IPS-NIHi11 (cell line): ENCODE measurements around the gene UBR7.
"Not testable (repeated sequence)": the region's sequence is repeated elsewhere in the genome, so short reads cannot be mapped to it uniquely, and the experiment has no call there.

ENCODE experiments used
- DNase-seq: peaks from one replicate; pipeline ENCODE4 v3.0.0; 2012; ENCODE audit warnings: mixed read lengths, low spot score

Gene UBR7, protein sequence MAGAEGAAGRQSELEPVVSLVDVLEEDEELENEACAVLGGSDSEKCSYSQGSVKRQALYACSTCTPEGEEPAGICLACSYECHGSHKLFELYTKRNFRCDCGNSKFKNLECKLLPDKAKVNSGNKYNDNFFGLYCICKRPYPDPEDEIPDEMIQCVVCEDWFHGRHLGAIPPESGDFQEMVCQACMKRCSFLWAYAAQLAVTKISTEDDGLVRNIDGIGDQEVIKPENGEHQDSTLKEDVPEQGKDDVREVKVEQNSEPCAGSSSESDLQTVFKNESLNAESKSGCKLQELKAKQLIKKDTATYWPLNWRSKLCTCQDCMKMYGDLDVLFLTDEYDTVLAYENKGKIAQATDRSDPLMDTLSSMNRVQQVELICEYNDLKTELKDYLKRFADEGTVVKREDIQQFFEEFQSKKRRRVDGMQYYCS

DNA sequence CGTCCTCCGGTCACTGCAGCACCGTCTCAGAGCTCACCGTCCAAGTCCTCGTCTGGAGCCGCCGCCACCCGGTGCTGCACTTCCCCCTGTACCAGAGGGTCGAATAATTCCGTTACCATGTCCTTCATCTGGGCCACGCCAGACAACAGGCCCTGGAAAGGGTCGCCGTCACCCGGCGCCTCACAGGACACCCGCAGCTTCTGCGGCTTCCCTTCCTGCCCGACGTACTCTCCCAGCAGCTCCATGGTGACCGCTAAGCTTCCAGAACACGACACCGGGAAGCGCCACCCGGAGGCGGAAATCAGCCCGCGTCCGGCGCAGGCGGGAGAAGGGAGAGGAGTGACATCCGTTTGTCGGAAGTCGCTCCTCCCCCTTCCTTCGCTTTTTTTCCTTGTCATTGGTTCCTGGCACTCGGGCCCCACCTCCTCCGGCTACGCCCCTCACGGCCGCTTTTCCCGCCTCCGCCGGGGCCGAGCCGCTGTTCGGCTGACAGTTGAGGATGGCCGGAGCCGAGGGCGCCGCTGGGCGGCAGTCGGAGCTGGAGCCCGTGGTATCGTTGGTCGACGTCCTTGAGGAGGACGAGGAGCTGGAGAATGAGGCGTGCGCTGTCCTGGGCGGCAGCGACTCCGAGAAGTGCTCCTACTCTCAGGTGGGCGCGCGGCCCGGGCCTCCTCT, at the start of gene UBR7, which contains the start of gene GON7:
Gene UBR7, plus strand, starts transcription at position 464 of the 675 bp plus-strand sequence. Its CDS starts 36 bp downstream, at position 500.
Gene GON7, minus strand, starts transcription at position 273 of the 675 bp plus-strand sequence. Its CDS starts 28 bp downstream, at position 245.
- DNase-seq, result peak; percentile 96

DNA sequence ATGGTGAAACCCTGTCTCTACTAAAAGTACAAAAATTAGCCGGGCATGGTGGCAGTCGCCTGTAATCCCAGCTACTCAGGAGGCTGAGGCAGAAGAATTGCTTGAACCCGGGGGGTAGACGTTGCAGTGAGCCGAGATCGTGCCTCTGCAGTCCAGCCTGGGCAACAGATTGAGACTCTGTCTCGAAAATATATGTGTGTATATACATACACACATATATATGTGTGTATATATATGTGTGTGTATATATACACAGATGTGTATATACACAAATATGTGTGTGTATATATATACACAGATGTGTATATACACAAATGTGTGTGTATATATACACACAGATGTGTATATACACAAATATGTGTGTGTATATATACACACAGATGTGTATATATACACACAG, 48.7 kb upstream of the UBR7 start:
- DNase-seq, result not testable (repeated sequence)

DNA sequence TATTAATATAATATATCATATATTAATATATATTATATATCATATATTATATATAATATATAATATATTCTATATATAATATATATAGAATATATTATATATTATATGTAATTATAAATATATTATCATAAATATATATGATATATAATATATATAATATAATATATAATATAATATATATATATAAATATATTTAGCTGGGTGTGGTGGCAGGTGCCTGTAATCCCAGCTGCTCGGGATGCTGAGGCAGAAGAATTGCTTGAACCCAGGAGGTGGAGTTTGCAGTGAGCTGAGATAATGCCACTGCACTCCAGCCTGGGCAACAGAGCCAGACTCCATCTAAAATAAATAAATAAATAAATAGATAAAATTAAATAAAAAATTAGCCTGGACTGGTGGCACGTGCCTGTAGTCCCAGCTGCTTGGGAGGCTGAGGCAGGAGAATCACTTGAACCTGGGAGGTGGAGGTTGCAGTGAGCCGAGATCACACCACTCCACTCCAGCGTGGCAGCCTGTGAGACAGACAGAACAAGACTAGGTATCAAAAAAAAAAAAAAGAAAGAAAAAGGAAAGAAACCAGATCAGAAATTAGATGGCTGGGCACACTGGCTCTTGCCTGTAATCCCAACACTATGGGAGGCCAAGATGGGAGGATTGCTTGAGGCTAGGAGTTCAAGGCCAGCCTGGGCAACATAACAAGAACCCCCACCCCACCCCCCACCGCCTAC, 47.3 kb upstream of the UBR7 start:
- DNase-seq, result not testable (repeated sequence)

DNA sequence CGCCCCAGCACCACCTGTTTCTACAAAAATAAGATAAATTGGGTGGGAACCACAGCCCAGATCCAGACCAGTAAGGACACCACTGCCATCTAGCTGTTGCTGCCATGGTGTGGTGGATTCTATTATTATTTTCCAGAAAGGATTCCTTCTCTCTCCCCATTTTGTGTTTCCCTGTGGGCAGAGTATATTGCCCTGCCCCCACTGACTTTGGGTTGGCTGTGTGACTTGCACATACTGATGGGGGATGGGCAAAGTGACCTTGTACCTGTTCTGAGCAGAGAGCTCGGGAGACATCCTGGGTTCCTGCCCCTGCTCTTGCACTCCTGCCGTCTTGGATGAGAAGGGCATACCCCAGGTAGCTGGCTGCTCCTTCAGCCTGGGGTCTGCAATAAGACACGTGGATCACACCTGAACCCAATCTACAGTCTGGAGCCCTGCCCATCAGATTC, 46.7 kb upstream of the UBR7 start:
- DNase-seq, result peak; percentile 56

DNA sequence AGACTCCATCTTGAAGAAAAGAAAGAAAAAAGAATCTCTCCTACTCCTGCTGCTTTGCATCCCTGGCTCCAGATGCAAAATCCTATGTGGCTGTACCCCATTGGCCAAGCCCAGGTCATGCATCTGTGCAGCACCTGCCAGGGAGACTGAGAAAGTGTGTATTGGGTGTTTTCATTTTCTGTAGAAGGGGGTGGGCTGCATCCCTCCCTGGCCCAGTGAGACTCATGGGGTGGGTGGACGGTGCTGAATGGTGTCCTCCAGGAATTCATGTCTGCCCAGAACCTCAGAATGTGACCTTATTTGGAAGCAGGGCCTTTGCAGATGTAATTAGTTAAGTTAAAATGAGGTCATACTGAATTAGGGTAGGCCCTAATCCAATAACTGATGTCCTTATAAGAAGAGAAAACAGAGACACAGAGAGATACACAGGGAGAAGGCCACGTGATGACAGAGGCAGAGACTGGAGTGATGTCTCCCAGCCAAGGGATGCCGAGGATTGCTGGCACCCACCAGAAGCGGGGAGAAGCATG, 45.6 kb upstream of the UBR7 start:
- DNase-seq, result no peak

DNA sequence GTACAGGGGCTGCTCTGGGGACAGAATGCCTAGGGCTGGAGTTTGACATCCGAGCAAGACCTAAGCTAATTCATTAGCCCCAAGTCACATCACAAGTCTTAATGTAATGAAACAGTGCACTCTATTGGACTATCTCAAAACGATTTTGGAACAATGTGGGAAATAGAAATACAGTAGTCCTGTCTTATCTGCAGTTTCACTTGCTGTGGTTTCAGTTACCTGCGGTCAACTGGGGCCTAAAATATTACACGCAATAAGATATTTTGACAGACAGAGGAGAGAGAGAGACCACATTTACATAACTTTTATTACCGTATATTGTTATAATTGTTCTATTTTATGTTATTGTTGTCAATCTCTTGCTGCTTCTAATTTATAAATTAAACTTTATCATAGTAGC, 43.5 kb upstream of the UBR7 start:
- DNase-seq, result no peak

DNA sequence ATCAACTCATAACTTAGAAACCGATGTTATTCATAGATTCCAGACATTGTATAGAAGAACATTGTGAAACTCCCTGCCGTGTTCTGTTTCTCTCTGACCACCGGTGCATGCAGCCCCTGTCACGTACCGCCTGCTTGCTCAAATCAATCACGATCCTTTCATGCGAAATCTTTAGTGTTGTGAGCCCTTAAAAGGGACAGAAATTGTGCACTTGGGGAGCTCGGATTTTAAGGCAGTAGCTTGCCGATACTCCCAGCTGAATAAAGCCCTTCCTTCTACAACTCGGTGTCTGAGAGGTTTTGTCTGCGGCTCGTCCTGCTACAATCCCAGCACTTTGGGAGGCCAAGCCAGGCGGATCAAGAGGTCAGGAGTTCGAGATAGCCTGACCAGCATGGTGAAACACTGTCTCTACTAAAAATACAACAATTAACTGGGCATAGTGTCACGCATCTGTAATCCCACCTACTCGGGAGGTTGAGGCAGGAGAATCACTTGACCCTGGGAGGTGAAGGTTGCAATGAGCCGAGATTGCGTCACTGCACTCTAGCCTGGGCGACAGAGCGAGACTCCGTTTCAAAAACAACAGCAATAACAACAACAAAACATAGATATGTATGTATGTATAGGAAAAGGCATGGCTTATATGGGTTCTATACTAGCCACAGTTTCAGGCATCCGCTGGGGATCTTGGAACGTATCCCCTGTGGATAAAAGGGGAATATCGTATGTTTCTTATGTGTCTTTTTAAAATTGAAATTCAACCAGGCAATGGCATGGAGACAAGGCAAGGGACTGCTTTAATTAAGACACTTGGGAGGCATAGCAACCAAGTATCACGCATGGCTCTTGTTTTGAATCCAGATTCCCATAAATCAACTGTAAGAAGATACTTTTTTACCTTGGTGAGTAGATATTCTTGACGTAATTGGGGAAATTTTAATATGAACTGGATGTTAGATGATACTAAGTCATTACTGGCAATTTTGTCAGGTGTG, 41.5 kb upstream of the UBR7 start:
- DNase-seq, result not testable (repeated sequence)

DNA sequence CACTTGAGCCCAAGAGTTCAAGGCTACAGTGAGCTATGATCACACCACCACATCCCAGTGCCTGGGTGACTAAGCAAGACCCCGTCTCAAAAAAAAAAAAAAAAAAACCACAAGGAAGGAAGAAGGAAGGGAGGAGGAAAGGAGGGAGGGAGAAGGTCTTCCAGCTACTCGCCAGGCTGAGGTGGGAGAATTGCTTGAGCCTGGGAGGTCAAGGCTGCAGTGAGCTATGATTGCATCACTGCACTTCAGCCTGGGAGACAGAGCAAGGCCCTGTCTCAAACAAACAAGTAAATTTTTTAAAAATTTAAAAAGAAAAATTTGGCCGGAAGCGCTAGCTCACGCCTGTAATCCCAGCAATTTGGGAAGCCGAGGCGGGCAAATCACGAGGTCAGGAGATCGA, 38.4 kb upstream of the UBR7 start:
- DNase-seq, result not testable (repeated sequence)

DNA sequence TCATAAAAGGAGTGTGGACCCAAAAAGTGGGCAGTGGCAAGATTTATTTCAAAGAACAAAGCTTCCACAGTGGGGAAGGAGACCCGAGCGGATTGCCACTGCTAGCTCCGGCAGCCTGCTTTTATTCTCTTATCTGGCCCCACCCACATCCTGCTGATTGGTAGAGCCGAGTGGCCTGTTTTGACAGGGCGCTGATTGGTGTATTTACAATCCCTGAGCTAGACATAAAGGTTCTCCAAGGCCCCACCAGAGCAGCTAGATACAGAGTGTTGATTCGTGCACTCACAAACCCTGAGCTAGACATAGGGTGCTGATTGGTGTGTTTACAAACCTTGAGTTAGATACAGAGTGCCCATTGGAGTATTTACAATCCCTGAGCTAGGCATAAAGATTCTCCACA, 37.4 kb upstream of the UBR7 start:
- not testable (repeated sequence) for DNase-seq

DNA sequence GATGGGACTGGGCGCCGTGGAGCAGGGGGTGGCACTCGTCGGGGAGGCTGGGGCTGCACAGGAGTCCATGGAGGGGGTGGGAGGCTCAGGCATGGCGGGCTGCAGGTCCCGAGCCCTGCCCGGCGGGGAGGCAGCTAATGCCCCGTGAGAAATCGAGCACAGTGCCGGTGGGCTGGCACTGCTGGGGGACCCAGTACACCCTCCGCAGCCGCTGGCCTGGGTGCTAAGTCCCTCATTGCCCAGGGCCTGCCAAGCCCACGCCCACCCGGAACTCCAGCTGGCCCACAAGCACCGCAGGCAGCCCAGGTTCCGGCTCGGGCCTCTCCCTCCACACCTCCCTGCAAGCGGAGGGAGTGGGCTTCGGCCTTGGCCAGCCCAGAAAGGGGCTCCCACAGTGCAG, 36.9 kb upstream of the UBR7 start:
- DNase-seq, result not testable (repeated sequence)

DNA sequence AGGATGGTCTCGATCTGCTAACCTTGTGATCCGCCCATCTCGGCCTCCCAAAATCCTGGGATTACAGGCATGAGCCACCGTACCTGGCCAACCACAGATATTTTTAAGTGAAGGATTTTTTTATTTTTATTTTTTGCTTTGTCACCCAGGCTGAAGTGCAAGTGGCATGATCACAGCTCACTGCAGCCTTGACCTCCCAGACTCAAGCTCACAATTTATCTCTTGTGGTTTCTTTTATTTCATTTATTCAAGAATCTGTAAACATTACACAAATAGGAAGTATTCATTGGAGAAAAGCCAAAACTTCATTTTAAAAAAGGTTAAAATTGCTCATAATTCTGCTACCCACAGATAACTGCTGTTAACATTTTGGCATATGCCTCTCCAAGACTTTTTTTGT, 35.7 kb upstream of the UBR7 start:
- no peak for DNase-seq

DNA sequence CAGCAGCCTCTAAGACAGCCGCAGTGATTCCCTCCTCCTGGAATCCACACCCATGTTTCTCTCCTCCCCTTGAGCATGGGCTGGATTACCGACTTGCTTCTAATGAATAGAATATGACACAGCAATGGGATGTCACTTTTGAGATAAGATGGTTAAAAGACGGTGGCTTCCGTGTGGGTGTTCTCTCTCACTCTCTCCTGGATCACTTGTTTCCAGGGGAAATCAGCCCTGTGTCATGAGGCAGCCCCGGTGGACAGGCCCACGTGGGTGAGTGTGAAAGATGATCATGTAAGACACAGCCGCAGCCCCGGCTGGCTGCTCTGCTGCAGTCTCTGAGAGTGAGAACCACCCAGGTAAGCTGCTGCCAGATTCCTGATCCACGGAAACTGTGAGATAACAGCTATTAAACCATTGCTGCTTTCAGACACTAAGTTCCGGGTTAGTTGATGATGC, 33.1 kb upstream of the UBR7 start:
- no peak for DNase-seq

DNA sequence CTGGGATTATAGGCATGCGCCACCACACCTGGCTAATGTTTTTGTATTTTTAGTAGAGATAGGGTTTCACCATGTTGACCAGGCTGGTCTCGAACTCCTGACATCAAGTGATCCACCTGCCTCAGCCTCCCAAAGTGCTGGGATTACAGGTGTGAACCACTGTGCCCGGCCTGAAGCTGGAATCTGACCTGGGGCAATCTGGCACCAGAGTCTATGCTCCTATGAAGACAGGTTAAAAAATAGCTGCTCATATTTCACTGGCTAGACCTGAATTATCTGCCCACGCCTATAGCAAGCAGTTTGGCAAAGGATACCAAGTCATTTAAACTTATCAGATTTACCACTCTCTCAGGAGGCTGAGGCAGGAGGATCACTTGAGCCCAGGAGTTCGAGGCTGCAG, 32.3 kb upstream of the UBR7 start:
- not testable (repeated sequence) for DNase-seq

DNA sequence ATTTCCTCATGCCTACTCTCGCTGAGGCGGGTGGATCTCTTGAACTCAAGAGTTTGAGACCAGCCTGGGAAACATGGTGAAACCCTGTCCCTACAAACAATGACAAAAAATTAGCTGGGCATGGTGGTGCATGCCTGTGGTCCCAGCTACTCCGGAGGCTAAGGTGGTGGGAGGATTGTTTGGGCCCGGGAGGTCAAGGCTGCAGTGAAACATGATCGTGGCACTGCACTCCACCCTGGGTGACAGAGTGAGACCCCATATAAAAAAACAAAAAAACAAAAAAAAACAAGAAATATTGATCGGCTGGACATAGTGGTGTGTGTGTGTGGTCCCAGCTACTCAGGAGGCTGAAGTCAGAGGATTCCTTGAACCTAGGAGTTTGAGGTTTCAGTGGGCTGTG, 31.6 kb upstream of the UBR7 start:
- DNase-seq, result no peak

DNA sequence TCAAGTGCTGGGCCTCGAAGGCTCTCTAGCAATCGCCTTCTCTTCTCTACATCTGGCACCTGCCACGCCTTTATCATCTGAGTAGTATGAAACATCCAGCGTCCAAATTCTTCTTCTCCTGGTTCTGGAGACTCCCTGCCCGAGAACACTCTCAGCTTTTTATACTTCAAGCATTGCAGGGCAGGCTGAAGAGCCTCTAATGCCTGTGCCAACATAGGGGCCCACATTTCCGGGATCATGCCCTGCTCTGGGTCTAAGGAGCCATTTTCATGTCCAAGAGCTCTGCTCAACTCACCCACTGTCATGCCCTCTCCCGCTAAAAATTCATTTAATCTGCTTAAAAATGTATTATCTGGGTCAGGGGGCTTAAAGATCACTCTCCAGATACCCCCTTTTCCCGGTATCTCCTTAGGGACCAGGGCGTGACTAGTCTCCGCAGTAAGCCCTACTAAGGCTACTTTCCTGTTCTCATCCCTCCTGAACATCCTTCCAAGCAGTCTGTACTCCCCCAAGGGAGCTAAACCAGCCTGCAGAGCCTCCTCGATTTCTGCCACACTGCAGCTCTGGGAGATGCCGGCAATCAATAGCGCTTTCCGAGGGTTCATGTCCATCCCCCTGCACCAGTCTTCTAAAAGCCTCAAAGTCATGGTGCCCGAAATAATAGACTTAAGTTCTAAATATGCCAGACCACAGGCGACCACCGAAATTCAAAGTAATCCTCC, 23.3 kb upstream of the UBR7 start:
- DNase-seq, result no peak

DNA sequence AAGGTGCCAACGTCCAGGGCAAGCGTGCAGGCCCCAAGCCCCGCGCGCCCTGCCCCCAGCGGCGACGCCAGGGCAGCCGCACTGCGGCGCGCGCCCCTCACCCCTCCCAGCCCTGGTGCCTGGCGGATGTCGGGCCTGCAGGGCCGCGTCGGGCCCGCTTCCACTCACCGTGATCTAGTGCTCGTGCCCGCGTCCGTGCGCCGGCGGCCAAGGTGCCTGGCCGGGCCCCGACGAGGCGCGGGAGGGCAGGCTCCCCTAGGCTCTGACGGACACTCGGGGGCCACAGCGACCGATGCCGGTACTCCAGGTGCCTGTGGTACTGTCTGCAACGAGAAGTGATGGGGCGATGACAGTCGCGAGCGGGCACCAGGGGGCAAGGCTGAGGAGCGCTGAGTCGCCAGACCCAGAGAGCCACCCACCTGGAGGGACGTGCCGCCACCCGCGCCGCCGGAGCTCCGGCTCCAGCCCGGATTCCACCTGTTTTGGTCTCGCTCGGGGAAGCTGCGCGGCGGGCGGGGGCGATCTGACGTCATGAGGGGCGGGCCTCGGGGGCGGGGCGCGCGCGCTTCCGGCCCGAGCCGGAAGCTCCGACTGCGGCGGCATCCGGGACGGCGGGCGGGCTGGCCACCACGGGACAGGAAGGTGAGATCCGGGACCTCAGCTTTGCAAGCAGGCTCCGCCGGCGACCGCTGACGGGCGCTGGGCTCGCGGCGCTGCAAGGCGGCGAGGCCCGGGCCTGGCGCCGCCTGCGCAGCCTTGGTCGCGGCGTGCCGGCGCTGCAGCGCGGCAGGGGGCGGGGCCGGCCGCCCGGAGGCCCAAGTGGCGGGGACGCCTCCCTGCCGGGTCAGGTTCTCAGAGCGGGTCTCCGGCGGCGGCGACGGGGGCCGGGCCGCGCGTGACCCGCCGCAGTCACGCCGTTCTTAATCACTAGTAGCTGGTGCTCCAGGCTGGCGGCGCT, 22.4 kb upstream of the UBR7 start, which contains the start of the genes LYSET and MOAP1:
Gene LYSET, plus strand, starts transcription at position 927 of the 958 bp plus-strand sequence. CDS start 89 bp downstream, outside the sequence.
Gene MOAP1, minus strand, starts transcription at position 507 of the 958 bp plus-strand sequence. CDS start 655 bp downstream, outside the sequence.
- peak; percentile 94 for DNase-seq

DNA sequence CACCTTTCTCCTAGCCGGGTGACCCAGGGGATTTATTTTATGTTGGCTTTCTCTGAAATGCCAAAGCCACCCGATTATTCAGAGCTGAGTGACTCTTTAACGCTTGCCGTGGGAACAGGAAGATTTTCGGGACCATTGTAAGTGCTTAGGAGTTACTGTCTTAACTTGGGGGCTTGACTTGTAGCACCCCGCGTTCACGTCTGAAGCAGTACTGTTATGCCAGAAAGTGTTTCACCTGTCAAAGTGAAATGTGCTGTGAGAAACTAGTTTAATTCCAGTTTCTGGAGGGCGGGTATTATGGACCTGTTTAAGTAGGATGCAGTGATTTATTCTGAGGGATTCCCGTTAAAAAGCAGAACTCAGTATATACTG, 21.7 kb upstream of the UBR7 start:
- DNase-seq, result no peak

DNA sequence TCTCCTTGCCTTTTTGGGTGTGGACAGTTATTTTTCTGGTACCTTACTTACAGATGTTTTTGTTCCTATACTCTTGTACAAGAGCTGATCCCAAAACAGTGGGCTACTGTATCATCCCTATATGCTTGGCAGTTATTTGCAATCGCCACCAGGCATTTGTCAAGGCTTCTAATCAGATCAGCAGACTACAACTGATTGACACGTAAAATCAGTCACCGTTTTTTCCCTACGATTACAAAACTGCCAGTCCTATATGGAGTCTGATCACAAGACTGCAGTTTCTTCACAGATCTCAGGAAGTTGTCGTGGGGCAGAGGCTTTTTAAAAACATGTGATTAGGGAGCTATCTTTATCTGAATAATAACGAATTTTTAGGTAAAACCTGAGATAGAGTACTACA, 20.6 kb upstream of the UBR7 start:
- no peak for DNase-seq

DNA sequence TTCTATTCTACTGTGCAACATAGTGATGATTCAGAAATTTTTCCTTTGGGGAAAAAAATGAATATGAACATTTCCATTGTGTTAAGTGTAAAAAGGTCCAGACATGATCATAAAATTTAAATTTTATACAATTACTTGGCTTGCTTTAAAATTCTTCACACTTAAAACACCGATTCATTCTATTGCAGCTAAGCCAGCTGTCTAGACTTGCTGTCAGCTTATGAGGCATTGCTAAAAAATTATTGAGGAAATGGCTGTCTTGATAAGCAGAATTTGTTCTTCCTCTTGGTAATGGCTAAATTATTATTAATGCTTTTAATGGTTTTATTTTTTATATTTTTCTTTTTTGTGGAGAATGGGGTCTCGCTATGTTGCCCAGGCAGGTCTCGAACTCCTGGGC, 20.1 kb upstream of the UBR7 start:
- DNase-seq, result no peak
